ENCODE measurements around the gene ALPP.
"Not testable (repeated sequence)": the region's sequence is repeated elsewhere in the genome, so short reads cannot be mapped to it uniquely, and the experiment has no call there.

Gene ALPP

GRCh38 chr2:232352511-232353091 lies 25.9 kb upstream of the ALPP start:
- DNase-seq (ENCODE audit: low read depth) = no peak
- TF ChIP-seq CTCF (conservative IDR thresholded peaks at IDR 0.05; ENCODE audit: low read depth, low read length) = no peak
- H3K4me3 ChIP-seq (ENCODE audit: low read length) = no peak overlapping the region

GRCh38 chr2:232353096-232353495 lies 25.5 kb upstream of the ALPP start:
- no peak for DNase-seq (ENCODE audit: low read depth)
- no peak overlapping the region for H3K4me3 ChIP-seq (ENCODE audit: low read length)
- no peak for TF ChIP-seq CTCF (conservative IDR thresholded peaks at IDR 0.05; ENCODE audit: low read depth, low read length)

GRCh38 chr2:232353660-232354059 lies 24.9 kb upstream of the ALPP start:
- H3K4me3 ChIP-seq (ENCODE audit: low read length) = no peak overlapping the region
- DNase-seq (ENCODE audit: low read depth) = no peak
- TF ChIP-seq CTCF (conservative IDR thresholded peaks at IDR 0.05; ENCODE audit: low read depth, low read length) = no peak

GRCh38 chr2:232354069-232354468 lies 24.5 kb upstream of the ALPP start:
- no peak for TF ChIP-seq CTCF (conservative IDR thresholded peaks at IDR 0.05; ENCODE audit: low read depth, low read length)
- H3K4me3 ChIP-seq (ENCODE audit: low read length) = no peak overlapping the region
- DNase-seq (ENCODE audit: low read depth) = no peak

GRCh38 chr2:232361646-232362045 lies 16.9 kb upstream of the ALPP start:
- no peak for DNase-seq (ENCODE audit: low read depth)
- H3K4me3 ChIP-seq (ENCODE audit: low read length) = no peak overlapping the region
- TF ChIP-seq CTCF (conservative IDR thresholded peaks at IDR 0.05; ENCODE audit: low read depth, low read length) = no peak

GRCh38 chr2:232362174-232362900 lies 16.2 kb upstream of the ALPP start:
- no peak for DNase-seq (ENCODE audit: low read depth)
- TF ChIP-seq CTCF (conservative IDR thresholded peaks at IDR 0.05; ENCODE audit: low read depth, low read length) = no peak
- H3K4me3 ChIP-seq (ENCODE audit: low read length) = no peak overlapping the region

- DNase-seq (ENCODE audit: low read depth); H3K4me3 ChIP-seq (ENCODE audit: low read length): not testable (repeated sequence)
Measured at GRCh38 chr2:232363064-232363783, 15.3 kb upstream of the ALPP start.

Data from retinal pigment epithelial cell (primary cell).